GM23338 (cell line): Measurements from ENCODE around the gene MAPK8IP2. TPM values are rescaled to one million over a fixed set of nuclear protein-coding genes. Genes with fewer than 3 reads are reported as not detected.

Source experiments
- ATAC-seq: fragments of 200-7000 bp; cut with Tn5 transposase; 3 replicates; pipeline ENCODE4 v1.9.1; 2020
- DNase-seq: peaks from one replicate; pipeline ENCODE4 v3.0.0-alpha.2; 2015; ENCODE audit warnings: low spot score
- H2AFZ ChIP-seq: fragments of 200-600 bp; sonication (generic); 2 replicates; pipeline ENCODE4 v1.8.0; 2016; ENCODE audit warnings: antibody characterized with exemption, mild to moderate bottlenecking, moderate library complexity
- H3F3A ChIP-seq: fragments of 200-600 bp; sonication (generic); replicated peaks from 2 replicates; pipeline ENCODE4 v1.8.0; 2017; ENCODE audit warnings: antibody characterized with exemption, mixed run types, low read depth
- H3K27ac ChIP-seq: fragments of 200-600 bp; sonication (generic); 2 replicates; pipeline ENCODE4 v1.6.1; 2016; ENCODE audit warnings: low read depth
- H3K27me3 ChIP-seq: fragments of 200-600 bp; sonication (generic); 2 replicates; pipeline ENCODE4 v1.8.0; 2016; ENCODE audit warnings: mild to moderate bottlenecking, mixed run types, moderate library complexity; ENCODE audit not compliant: insufficient read depth
- H3K36me3 ChIP-seq: fragments of 200-600 bp; sonication (generic); 2 replicates; pipeline ENCODE4 v1.8.0; 2016; ENCODE audit warnings: mild to moderate bottlenecking; ENCODE audit not compliant: insufficient read depth
- H3K4me1 ChIP-seq: fragments of 200-600 bp; sonication (generic); 2 replicates; pipeline ENCODE4 v1.8.0; 2016; ENCODE audit warnings: mild to moderate bottlenecking, moderate library complexity; ENCODE audit not compliant: insufficient read depth
- H3K4me2 ChIP-seq: fragments of 200-600 bp; sonication (generic); 2 replicates; pipeline ENCODE4 v1.7.1; 2017; ENCODE audit warnings: mixed run types
- H3K4me3 ChIP-seq: fragments of 200-600 bp; sonication (generic); 2 replicates; pipeline ENCODE4 v1.6.1; 2016; ENCODE audit warnings: mixed run types
- H3K79me2 ChIP-seq: fragments of 200-600 bp; sonication (generic); replicated peaks from 2 replicates; pipeline ENCODE4 v1.8.0; 2017; ENCODE audit warnings: mild to moderate bottlenecking; ENCODE audit not compliant: insufficient read depth
- H3K9me2 ChIP-seq: fragments of 200-600 bp; sonication (generic); 2 replicates; pipeline ENCODE4 v1.8.0; 2017; ENCODE audit not compliant: insufficient read depth
- H4K20me1 ChIP-seq: fragments of 200-600 bp; sonication (generic); replicated peaks from 2 replicates; pipeline ENCODE4 v1.8.0; 2017; ENCODE audit warnings: mild to moderate bottlenecking; ENCODE audit not compliant: insufficient read depth
- H3K27ac Mint-ChIP-seq: 2 replicates; pipeline ENCODE4 v1.8.0; 2020; ENCODE audit warnings: inconsistent platforms, mild to moderate bottlenecking, moderate library complexity, mixed read lengths
- H3K27me3 Mint-ChIP-seq: 3 replicates; pipeline ENCODE4 v1.8.0; 2022; ENCODE audit warnings: low read depth, mild to moderate bottlenecking, moderate library complexity, mixed read lengths, inconsistent platforms; ENCODE audit not compliant: insufficient read depth, poor library complexity
- H3K36me3 Mint-ChIP-seq: 3 replicates; pipeline ENCODE4 v1.8.0; 2021; ENCODE audit warnings: low read depth, mild to moderate bottlenecking, inconsistent platforms, moderate library complexity, mixed read lengths
- H3K4me1 Mint-ChIP-seq: 3 replicates; pipeline ENCODE4 v1.8.0; 2020; ENCODE audit warnings: mild to moderate bottlenecking, inconsistent platforms, mixed read lengths
- H3K4me3 Mint-ChIP-seq: 3 replicates; pipeline ENCODE4 v1.8.0; 2021; ENCODE audit warnings: moderate library complexity, mild to moderate bottlenecking, inconsistent platforms, mixed read lengths
- H3K9me3 Mint-ChIP-seq: 3 replicates; pipeline ENCODE4 v1.8.0; 2020; ENCODE audit warnings: moderate library complexity, mild to moderate bottlenecking, inconsistent platforms, mixed read lengths
- CREB1 ChIP-seq: fragments of 250-450 bp; sonication (Bioruptor Pico); IDR thresholded peaks from 2 replicates; pipeline ENCODE4 v1.5.0; 2020; ENCODE audit warnings: low read depth, mild to moderate bottlenecking, moderate library complexity
- EZH2phosphoT487 ChIP-seq: fragments of 200-600 bp; sonication (generic); IDR thresholded peaks from one replicate; pipeline ENCODE4 v1.8.1; 2018; ENCODE audit warnings: antibody characterized with exemption; ENCODE audit not compliant: unreplicated experiment
- NANOG ChIP-seq: IDR thresholded peaks from 2 replicates; pipeline ENCODE4 v1.6.1; 2016; ENCODE audit warnings: antibody characterized with exemption, borderline replicate concordance
- POLR2AphosphoS5 ChIP-seq: IDR thresholded peaks from 2 replicates; pipeline ENCODE4 v1.6.1; 2016; ENCODE audit warnings: antibody characterized with exemption, low read depth
- STAT1 ChIP-seq: IDR thresholded peaks from one replicate; pipeline ENCODE4 v1.6.1; 2016; ENCODE audit warnings: antibody characterized with exemption; ENCODE audit not compliant: unreplicated experiment
- ZNF114 ChIP-seq: fragments of 250-450 bp; sonication (Bioruptor Pico); IDR thresholded peaks from 2 replicates; pipeline ENCODE4 v1.5.0; 2020; ENCODE audit warnings: mild to moderate bottlenecking, moderate library complexity
- ZNF331 ChIP-seq: fragments of 250-450 bp; sonication (Bioruptor Pico); IDR thresholded peaks from 2 replicates; pipeline ENCODE4 v1.5.0; 2020; ENCODE audit warnings: low read depth, mild to moderate bottlenecking, moderate library complexity
- polyA plus RNA-seq: library from polyadenylated mRNA; unstranded; fragments of >200 nt; fragmentation: Nextera tagmentation; extraction: Ambion mirVana; gene quantifications from 2 replicates; pipeline ENCODE4 v1.2.1, GENCODE V29; 2016
- total RNA-seq: library from RNA; depleted of rRNA; stranded (reverse); fragments of >200 nt; shearing (Covaris generic); gene quantifications from 2 replicates; pipeline ENCODE4 v1.2.3, GENCODE V29; 2014
- TF ChIP-seq, protein P1 (sequence below): fragments of 250-450 bp; sonication (Bioruptor Pico); IDR thresholded peaks from 2 replicates; pipeline ENCODE4 v1.5.0; 2020; ENCODE audit warnings: mild to moderate bottlenecking, moderate library complexity
- TF ChIP-seq, protein P2 (sequence below): IDR thresholded peaks from one replicate; pipeline ENCODE4 v1.6.1; 2018; ENCODE audit warnings: antibody characterized with exemption; ENCODE audit not compliant: unreplicated experiment

The MAPK8IP2 gene
- total and polyA plus RNA-seq, 2 experiments from 2014 or later = 0.15 to 3.5 TPM

DNA sequence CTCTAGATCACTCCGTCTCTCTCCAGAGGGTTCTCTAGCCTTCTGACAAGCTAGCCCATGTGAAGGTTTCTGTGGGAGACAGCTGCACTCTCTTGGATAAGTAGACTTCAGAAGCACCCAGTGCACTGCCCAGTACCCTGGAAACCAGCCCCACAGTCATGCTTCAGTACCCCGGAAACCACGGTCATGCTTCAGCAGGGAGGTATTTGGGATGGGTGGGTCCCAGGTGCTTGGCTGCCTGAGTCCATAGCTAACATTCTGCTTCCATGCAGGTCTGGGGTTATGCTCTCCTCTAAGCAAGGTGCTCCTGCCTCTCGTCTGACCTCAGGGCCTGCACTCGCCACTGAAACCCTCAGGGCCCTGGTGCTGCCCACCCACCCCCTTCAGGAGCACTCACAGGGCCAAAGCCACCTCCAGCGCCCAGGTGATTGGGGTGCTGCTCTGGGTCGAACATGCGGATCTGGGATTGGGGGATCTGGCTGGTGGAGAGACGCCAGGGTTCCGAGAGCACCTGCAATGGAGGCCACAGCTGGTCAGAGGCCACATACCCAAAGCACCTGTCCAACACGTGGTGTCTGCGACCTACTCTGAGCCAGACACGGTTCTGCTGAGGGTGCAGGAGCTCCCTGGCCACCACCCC is 30.6 kb upstream of the MAPK8IP2 start (continued):
- TF ChIP-seq, protein P1, sequence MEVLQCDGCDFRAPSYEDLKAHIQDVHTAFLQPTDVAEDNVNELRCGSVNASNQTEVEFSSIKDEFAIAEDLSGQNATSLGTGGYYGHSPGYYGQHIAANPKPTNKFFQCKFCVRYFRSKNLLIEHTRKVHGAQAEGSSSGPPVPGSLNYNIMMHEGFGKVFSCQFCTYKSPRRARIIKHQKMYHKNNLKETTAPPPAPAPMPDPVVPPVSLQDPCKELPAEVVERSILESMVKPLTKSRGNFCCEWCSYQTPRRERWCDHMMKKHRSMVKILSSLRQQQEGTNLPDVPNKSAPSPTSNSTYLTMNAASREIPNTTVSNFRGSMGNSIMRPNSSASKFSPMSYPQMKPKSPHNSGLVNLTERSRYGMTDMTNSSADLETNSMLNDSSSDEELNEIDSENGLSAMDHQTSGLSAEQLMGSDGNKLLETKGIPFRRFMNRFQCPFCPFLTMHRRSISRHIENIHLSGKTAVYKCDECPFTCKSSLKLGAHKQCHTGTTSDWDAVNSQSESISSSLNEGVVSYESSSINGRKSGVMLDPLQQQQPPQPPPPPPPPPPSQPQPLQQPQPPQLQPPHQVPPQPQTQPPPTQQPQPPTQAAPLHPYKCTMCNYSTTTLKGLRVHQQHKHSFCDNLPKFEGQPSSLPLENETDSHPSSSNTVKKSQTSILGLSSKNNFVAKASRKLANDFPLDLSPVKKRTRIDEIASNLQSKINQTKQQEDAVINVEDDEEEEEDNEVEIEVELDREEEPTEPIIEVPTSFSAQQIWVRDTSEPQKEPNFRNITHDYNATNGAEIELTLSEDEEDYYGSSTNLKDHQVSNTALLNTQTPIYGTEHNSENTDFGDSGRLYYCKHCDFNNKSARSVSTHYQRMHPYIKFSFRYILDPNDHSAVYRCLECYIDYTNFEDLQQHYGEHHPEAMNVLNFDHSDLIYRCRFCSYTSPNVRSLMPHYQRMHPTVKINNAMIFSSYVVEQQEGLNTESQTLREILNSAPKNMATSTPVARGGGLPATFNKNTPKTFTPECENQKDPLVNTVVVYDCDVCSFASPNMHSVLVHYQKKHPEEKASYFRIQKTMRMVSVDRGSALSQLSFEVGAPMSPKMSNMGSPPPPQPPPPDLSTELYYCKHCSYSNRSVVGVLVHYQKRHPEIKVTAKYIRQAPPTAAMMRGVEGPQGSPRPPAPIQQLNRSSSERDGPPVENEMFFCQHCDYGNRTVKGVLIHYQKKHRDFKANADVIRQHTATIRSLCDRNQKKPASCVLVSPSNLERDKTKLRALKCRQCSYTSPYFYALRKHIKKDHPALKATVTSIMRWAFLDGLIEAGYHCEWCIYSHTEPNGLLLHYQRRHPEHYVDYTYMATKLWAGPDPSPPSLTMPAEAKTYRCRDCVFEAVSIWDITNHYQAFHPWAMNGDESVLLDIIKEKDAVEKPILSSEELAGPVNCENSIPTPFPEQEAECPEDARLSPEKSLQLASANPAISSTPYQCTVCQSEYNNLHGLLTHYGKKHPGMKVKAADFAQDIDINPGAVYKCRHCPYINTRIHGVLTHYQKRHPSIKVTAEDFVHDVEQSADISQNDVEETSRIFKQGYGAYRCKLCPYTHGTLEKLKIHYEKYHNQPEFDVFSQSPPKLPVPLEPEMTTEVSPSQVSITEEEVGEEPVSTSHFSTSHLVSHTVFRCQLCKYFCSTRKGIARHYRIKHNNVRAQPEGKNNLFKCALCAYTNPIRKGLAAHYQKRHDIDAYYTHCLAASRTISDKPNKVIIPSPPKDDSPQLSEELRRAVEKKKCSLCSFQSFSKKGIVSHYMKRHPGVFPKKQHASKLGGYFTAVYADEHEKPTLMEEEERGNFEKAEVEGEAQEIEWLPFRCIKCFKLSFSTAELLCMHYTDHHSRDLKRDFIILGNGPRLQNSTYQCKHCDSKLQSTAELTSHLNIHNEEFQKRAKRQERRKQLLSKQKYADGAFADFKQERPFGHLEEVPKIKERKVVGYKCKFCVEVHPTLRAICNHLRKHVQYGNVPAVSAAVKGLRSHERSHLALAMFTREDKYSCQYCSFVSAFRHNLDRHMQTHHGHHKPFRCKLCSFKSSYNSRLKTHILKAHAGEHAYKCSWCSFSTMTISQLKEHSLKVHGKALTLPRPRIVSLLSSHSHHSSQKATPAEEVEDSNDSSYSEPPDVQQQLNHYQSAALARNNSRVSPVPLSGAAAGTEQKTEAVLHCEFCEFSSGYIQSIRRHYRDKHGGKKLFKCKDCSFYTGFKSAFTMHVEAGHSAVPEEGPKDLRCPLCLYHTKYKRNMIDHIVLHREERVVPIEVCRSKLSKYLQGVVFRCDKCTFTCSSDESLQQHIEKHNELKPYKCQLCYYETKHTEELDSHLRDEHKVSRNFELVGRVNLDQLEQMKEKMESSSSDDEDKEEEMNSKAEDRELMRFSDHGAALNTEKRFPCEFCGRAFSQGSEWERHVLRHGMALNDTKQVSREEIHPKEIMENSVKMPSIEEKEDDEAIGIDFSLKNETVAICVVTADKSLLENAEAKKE (CRISPR knock-in tag) = no peak
- TF ChIP-seq ZNF331 = no peak

- Histone ChIP-seq H4K20me1 (no peaks in the 10 kb centered on the region), H3K4me2 (no peak overlapping the region), H3K4me1 (no peaks in the 10 kb centered on the region), H3F3A (no peaks in the 10 kb centered on the region), H3K27ac (no peak overlapping the region), H3K36me3 (no peaks in the 10 kb centered on the region), H3K9me2 (no peaks in the 10 kb centered on the region), H3K27me3 (no peaks in the 10 kb centered on the region), H3K79me2 (no peaks in the 10 kb centered on the region), H3K4me3 (no peak overlapping the region), H2AFZ (no peak overlapping the region)
- Mint-ChIP-seq H3K36me3 (peaks cover 44% of the 10 kb centered on the region), H3K9me3 (no peaks in the 10 kb centered on the region), H3K4me1 (no peaks in the 10 kb centered on the region), H3K4me3 (no peak overlapping the region; the same call in 2 of the 3 replicates), H3K27ac (no peak overlapping the region), H3K27me3 (peaks cover 5% of the 10 kb centered on the region)
- ATAC-seq (no peak), DNase-seq (no peak)
- TF ChIP-seq, protein P2, sequence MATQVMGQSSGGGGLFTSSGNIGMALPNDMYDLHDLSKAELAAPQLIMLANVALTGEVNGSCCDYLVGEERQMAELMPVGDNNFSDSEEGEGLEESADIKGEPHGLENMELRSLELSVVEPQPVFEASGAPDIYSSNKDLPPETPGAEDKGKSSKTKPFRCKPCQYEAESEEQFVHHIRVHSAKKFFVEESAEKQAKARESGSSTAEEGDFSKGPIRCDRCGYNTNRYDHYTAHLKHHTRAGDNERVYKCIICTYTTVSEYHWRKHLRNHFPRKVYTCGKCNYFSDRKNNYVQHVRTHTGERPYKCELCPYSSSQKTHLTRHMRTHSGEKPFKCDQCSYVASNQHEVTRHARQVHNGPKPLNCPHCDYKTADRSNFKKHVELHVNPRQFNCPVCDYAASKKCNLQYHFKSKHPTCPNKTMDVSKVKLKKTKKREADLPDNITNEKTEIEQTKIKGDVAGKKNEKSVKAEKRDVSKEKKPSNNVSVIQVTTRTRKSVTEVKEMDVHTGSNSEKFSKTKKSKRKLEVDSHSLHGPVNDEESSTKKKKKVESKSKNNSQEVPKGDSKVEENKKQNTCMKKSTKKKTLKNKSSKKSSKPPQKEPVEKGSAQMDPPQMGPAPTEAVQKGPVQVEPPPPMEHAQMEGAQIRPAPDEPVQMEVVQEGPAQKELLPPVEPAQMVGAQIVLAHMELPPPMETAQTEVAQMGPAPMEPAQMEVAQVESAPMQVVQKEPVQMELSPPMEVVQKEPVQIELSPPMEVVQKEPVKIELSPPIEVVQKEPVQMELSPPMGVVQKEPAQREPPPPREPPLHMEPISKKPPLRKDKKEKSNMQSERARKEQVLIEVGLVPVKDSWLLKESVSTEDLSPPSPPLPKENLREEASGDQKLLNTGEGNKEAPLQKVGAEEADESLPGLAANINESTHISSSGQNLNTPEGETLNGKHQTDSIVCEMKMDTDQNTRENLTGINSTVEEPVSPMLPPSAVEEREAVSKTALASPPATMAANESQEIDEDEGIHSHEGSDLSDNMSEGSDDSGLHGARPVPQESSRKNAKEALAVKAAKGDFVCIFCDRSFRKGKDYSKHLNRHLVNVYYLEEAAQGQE = no peak
- TF ChIP-seq POLR2AphosphoS5 (no peak), ZNF114 (CRISPR knock-in tag) (no peak), CREB1 (CRISPR knock-in tag) (no peak), STAT1 (no peak), EZH2phosphoT487 (no peak), ZNF331 (no peak), NANOG (no peak)
These were observed 29.7 kb upstream of the MAPK8IP2 start for GRCh38 chr22:50570861-50571260.
